ENCODE data around the gene CLEC19A.
A peak's percentile ranks its signal among the peaks of the same experiment; 100 is the strongest.
"Not testable (repeated sequence)": the region's sequence is repeated elsewhere in the genome, so short reads cannot be mapped to it uniquely, and the experiment has no call there.

CLEC19A gene

GRCh38 chr16:19287241-19287640, 1.7 kb downstream of the CLEC19A start:
- no peak for DNase-seq

GRCh38 chr16:19288872-19289799, 3.6 kb downstream of the CLEC19A start:
- DNase-seq, result no peak

GRCh38 chr16:19289811-19290485, 4.4 kb downstream of the CLEC19A start:
- no peak for DNase-seq

- no peak for DNase-seq
Measured at GRCh38 chr16:19290860-19291259, 5.3 kb downstream of the CLEC19A start.

- DNase-seq, result peak; percentile 22
Measured at GRCh38 chr16:19291475-19291874, 5.9 kb downstream of the CLEC19A start.

GRCh38 chr16:19292186-19292585, 6.7 kb downstream of the CLEC19A start:
- DNase-seq, result no peak

GRCh38 chr16:19294156-19294649, 8.7 kb downstream of the CLEC19A start:
- peak; percentile 99 for DNase-seq

GRCh38 chr16:19295393-19295792, 9.9 kb downstream of the CLEC19A start:
- DNase-seq, result no peak

- DNase-seq, result no peak
Measured at GRCh38 chr16:19297454-19297853, 11.9 kb downstream of the CLEC19A start.

- DNase-seq, result no peak
Measured at GRCh38 chr16:19299565-19299964, 14.0 kb downstream of the CLEC19A start.

GRCh38 chr16:19301931-19302330, 16.4 kb downstream of the CLEC19A start:
- peak; percentile 34 for DNase-seq

GRCh38 chr16:19304750-19305149, 19.2 kb downstream of the CLEC19A start:
- DNase-seq, result peak; percentile 53

- no peak for DNase-seq
Measured at GRCh38 chr16:19305443-19305842, 19.9 kb downstream of the CLEC19A start.

- DNase-seq, result peak; percentile 16
Measured at GRCh38 chr16:19307587-19308241, 22.2 kb downstream of the CLEC19A start.

GRCh38 chr16:19308392-19308791, 22.9 kb downstream of the CLEC19A start:
- no peak for DNase-seq

GRCh38 chr16:19309178-19309577, 23.6 kb downstream of the CLEC19A start:
- DNase-seq, result no peak

- no peak for DNase-seq
Measured at GRCh38 chr16:19314718-19315425, 29.3 kb downstream of the CLEC19A start.

GRCh38 chr16:19315889-19316433, 30.4 kb downstream of the CLEC19A start:
- no peak for DNase-seq

GRCh38 chr16:19316846-19317245, 31.3 kb downstream of the CLEC19A start:
- DNase-seq, result no peak

- DNase-seq, result not testable (repeated sequence)
Measured at GRCh38 chr16:19321186-19321585, 35.7 kb downstream of the CLEC19A start.

- no peak for DNase-seq
Measured at GRCh38 chr16:19323596-19323995, 38.1 kb downstream of the CLEC19A start.

- DNase-seq, result no peak
Measured at GRCh38 chr16:19328364-19328763, 42.8 kb downstream of the CLEC19A start.

All from MV-4-11 (cell line).